Vagina (tissue), 2 donors: ENCODE measurements around the gene CSF1R.

Experiments
- POLR2AphosphoS5 ChIP-seq, 2 donors: sonication (generic); formaldehyde crosslinking; IDR thresholded peaks; one replicate each; pipeline ENCODE4 v1.9.0; 2017; ENCODE audit warnings: antibody characterized with exemption in 2 of 2, mild to moderate bottlenecking in 2 of 2, low read depth in 1 of 2; ENCODE audit not compliant: insufficient read depth in 1 of 2
- TF ChIP-seq, protein P1 (sequence below), 3 experiments: fragments of 450-650 bp in 2 of 3; fragments of 200-600 bp in 1 of 3; sonication (generic) in 1 of 3; IDR thresholded peaks; one replicate each; pipeline ENCODE4 v1.5.1; 2017 to 2019; ENCODE audit warnings: antibody characterized with exemption in 3 of 3, mild to moderate bottlenecking in 2 of 3, moderate library complexity in 2 of 3

DNA sequence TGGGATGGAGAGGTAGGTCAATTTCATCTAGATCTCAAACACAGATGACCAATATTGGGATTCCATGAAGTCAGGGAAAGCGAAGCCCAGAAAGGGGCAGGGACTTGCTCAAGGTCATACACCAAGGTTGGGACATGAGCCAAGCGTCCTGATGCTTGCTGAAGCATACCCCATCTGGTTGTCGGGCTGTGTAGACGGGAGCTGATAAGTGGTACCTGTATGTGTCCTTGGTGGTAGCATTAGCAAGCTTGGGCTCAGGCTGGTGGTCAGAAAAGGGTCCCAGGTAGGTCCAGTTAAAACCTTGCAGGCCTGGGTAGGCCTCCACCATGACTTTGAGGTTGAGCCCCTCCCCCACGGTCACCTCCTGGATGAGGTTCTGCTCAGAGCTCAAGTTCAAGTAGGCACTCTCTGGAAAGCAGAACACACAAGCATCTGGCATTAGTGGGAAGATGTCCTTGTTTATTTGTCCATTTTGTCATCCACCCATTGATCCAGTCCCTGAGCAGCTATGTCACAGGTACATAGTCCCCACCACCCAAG lies 13.2 kb downstream of the CSF1R start:
- TF ChIP-seq, protein P1, sequence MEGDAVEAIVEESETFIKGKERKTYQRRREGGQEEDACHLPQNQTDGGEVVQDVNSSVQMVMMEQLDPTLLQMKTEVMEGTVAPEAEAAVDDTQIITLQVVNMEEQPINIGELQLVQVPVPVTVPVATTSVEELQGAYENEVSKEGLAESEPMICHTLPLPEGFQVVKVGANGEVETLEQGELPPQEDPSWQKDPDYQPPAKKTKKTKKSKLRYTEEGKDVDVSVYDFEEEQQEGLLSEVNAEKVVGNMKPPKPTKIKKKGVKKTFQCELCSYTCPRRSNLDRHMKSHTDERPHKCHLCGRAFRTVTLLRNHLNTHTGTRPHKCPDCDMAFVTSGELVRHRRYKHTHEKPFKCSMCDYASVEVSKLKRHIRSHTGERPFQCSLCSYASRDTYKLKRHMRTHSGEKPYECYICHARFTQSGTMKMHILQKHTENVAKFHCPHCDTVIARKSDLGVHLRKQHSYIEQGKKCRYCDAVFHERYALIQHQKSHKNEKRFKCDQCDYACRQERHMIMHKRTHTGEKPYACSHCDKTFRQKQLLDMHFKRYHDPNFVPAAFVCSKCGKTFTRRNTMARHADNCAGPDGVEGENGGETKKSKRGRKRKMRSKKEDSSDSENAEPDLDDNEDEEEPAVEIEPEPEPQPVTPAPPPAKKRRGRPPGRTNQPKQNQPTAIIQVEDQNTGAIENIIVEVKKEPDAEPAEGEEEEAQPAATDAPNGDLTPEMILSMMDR (IDR thresholded peaks at IDR 0.05): no peak
- no peak for TF ChIP-seq POLR2AphosphoS5 (IDR thresholded peaks at IDR 0.05; ENCODE audit: insufficient read depth in 1 of 2, low read depth in 1 of 2)
